HepG2 (cell line): Measurements from ENCODE around the gene CTTNBP2NL.

Source experiments
- GABPA ChIP-seq, 2 experiments: IDR thresholded peaks; 2 replicates each; pipeline ENCODE4 v1.6.1; 2011 to 2016; ENCODE audit warnings: low read depth in 2 of 2, low read length in 1 of 2, missing biosample characterization in 1 of 2, missing genetic modification characterization in 1 of 2
- GTF3A ChIP-seq: sonication (generic); formaldehyde crosslinking; conservative IDR thresholded peaks from 2 replicates; pipeline ENCODE4 v1.4.0; 2020; ENCODE audit warnings: mild to moderate bottlenecking, missing genetic modification reagents
- NFYC ChIP-seq: IDR thresholded peaks from 2 replicates; pipeline ENCODE4 v1.6.1; 2016; ENCODE audit warnings: missing genetic modification reagents, missing compliant biosample characterization
- ZNF317 ChIP-seq: sonication (generic); formaldehyde crosslinking; IDR thresholded peaks from 2 replicates; pipeline ENCODE4 v1.5.0; 2020; ENCODE audit warnings: mild to moderate bottlenecking, missing genetic modification reagents
- TF ChIP-seq, protein P1 (sequence below), 2 experiments: fragments of 450-650 bp in 1 of 2; sonication (generic) in 1 of 2; formaldehyde crosslinking in 1 of 2; IDR thresholded peaks; 2 replicates each; pipeline versions ENCODE4 v1.6.1 to v1.8.0; 2016 to 2022; ENCODE audit warnings: antibody characterized with exemption in 1 of 2, mild to moderate bottlenecking in 1 of 2, missing genetic modification reagents in 1 of 2
- TF ChIP-seq, protein P2 (sequence below): sonication (generic); formaldehyde crosslinking; IDR thresholded peaks from 2 replicates; pipeline ENCODE4 v1.5.0; 2020; ENCODE audit warnings: mild to moderate bottlenecking, missing genetic modification reagents, moderate library complexity

GRCh38 chr1:112449630-112449983 lies 53.6 kb downstream of the CTTNBP2NL start:
- TF ChIP-seq, protein P1, sequence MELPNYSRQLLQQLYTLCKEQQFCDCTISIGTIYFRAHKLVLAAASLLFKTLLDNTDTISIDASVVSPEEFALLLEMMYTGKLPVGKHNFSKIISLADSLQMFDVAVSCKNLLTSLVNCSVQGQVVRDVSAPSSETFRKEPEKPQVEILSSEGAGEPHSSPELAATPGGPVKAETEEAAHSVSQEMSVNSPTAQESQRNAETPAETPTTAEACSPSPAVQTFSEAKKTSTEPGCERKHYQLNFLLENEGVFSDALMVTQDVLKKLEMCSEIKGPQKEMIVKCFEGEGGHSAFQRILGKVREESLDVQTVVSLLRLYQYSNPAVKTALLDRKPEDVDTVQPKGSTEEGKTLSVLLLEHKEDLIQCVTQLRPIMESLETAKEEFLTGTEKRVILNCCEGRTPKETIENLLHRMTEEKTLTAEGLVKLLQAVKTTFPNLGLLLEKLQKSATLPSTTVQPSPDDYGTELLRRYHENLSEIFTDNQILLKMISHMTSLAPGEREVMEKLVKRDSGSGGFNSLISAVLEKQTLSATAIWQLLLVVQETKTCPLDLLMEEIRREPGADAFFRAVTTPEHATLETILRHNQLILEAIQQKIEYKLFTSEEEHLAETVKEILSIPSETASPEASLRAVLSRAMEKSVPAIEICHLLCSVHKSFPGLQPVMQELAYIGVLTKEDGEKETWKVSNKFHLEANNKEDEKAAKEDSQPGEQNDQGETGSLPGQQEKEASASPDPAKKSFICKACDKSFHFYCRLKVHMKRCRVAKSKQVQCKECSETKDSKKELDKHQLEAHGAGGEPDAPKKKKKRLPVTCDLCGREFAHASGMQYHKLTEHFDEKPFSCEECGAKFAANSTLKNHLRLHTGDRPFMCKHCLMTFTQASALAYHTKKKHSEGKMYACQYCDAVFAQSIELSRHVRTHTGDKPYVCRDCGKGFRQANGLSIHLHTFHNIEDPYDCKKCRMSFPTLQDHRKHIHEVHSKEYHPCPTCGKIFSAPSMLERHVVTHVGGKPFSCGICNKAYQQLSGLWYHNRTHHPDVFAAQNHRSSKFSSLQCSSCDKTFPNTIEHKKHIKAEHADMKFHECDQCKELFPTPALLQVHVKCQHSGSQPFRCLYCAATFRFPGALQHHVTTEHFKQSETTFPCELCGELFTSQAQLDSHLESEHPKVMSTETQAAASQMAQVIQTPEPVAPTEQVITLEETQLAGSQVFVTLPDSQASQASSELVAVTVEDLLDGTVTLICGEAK (IDR thresholded peaks at IDR 0.05), result no peak
- TF ChIP-seq, protein P1 (CRISPR knock-in tag; IDR thresholded peaks at IDR 0.05), result no peak
- TF ChIP-seq ZNF317 (CRISPR knock-in tag) (no peak), NFYC (CRISPR knock-in tag) (no peak), GTF3A (CRISPR knock-in tag) (no peak), GABPA (IDR thresholded peaks at IDR 0.05; ENCODE audit: low read depth, low read length) (no peak), GABPA (CRISPR knock-in tag; IDR thresholded peaks at IDR 0.05; ENCODE audit: low read depth) (no peak)
- TF ChIP-seq, protein P2, sequence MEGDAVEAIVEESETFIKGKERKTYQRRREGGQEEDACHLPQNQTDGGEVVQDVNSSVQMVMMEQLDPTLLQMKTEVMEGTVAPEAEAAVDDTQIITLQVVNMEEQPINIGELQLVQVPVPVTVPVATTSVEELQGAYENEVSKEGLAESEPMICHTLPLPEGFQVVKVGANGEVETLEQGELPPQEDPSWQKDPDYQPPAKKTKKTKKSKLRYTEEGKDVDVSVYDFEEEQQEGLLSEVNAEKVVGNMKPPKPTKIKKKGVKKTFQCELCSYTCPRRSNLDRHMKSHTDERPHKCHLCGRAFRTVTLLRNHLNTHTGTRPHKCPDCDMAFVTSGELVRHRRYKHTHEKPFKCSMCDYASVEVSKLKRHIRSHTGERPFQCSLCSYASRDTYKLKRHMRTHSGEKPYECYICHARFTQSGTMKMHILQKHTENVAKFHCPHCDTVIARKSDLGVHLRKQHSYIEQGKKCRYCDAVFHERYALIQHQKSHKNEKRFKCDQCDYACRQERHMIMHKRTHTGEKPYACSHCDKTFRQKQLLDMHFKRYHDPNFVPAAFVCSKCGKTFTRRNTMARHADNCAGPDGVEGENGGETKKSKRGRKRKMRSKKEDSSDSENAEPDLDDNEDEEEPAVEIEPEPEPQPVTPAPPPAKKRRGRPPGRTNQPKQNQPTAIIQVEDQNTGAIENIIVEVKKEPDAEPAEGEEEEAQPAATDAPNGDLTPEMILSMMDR (CRISPR knock-in tag), result no peak
